ENCODE data around the gene STK39. TPM values are rescaled to one million over a fixed set of nuclear protein-coding genes. Genes with fewer than 3 reads are reported as not detected.
A peak's percentile ranks its signal among the peaks of the same experiment; 100 is the strongest.

STK39 gene
- total RNA-seq, 1 donor from 2014 or later, result 17.7 TPM

DNA sequence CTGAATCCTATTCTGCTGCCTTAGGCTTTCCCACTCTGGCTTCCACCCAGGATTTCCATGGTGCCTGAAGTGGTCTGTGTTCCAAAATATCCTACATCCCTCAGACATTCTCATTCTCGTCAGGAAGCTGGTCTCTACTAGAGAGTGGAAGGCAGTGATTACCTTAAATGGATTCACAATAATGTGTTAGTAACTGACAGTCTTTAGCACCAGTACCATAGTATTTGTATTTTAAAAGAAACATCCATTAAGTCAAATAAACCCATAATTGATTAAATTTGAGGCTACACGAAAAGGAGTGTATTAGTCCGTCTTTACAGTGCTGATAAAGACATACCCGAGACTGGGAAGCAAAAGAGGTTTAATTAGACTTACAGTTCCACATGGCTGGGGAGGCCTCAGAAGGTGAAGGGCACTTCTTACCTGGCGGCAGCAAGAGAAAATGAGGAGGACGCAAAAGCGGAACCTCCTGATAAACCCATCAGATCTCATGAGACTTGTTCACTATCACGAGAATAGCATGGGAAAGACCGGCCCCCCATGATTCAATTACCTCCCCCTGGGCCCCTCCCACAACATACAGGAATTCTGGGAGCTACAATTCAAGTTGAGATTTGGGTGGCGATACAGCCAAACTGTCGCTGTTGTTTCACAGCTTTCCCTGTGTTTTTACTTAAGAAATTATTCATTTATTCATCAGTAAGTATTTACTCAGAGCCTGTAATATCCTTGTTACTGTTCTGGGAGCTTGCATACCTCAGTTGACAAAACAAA lies 306.5 kb downstream of the STK39 start:
- no peak for DNase-seq (ENCODE audit: missing footprints)
- intact Hi-C loops (cut with DNase I), result no loop called here
- no peak for ATAC-seq

DNA sequence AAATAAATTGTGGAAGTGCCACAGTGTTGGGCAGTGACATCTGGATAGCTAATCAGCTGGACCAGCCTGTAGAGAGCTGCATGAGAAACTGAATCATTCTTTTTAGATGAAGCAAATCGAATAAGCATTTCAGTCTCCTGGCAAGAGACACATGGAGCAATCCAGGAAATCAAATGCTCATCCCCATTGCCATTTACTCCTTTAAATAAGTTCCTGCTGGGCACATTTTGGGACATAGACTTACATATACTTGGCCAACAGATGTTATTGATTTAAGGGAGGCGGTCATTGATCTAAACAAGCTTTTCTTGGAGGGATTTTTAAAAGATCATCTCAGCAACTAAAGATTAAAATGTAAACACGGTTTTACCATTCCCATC lies 307.1 kb downstream of the STK39 start:
- intact Hi-C loops (cut with DNase I), result no loop called here
- no peak for DNase-seq (ENCODE audit: missing footprints)
- no peak for ATAC-seq

- intact Hi-C loops (cut with DNase I), result no loop called here
- ATAC-seq, result no peak
- DNase-seq (ENCODE audit: missing footprints), result no peak
Measured at GRCh38 chr2:167939514-167940345, 307.7 kb downstream of the STK39 start.

DNA sequence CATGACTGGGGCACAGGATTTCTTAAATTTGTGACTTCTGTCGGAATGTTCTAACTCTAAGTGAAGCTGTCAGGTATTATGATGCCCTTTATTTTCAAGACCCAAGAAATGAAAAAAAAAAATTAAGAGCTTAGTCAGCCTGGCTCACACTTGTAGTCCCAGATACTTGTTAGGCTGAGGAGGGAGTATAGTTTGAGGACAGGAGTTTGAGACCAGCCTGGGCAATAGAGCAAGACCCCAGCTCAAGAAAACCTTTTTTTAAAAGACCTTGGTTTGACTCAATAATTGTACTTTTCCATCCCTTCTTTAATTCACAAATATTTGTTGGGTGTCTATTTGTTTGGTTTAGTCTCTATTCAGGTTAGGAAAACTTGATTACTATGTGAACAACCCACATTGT lies 310.0 kb downstream of the STK39 start:
- ATAC-seq (no peak), DNase-seq (ENCODE audit: missing footprints) (no peak)
- intact Hi-C loops (cut with DNase I), result no loop called here

DNA sequence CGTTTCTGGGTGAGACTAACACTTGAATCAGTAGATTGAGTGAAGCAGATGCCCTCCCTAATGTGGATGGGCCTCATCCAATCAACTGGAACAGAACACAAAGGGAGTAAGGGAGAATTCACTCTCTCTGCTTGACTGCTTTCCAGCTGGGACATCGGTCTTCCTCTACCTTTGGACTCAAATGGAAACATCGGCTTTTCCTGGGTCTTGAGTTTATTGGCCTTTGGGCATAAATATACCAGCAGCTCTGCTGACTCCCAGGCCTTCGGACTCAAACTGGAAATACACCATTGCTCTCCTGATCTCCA lies 311.6 kb downstream of the STK39 start:
- intact Hi-C loops (cut with DNase I), result no loop called here
- ATAC-seq (no peak), DNase-seq (ENCODE audit: missing footprints) (no peak)

DNA sequence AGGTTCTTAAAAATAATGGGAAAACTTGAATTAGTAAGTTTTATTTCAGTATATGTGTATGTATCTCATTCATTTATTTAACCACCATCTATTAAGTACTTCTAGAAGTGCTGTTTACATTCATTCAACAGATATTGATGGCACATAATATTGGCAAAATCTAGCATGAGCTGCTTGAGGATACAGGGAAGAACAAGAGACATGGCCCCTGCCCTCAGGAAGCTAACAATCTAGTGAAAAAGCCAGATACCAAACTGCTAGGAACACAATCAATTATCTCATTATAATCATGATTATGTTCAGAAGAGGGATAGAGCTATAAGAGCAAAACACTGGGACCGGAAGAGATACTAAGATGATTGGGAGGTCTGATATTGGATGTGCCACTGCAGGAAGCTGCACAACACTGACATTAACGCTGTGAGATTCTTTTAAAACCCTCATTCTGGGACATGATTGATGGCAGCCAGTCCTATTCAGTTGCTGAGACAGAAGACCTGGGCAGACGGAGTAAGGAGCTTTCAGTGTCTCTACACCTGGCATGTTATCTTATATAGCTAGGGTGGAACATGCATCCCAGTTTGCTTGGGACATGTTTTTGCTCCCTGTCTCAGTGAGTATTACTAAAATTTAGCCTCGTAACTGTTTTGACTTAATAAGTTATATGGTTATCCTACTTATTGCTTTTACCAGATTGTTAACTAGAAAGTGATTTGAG lies 314.1 kb downstream of the STK39 start:
- ATAC-seq (no peak), DNase-seq (ENCODE audit: missing footprints) (no peak)
- intact Hi-C loops (cut with DNase I), result no loop called here

GRCh38 chr2:167932123-167932693 lies 315.2 kb downstream of the STK39 start:
- no peak for DNase-seq (ENCODE audit: missing footprints)
- ATAC-seq, result no peak
- intact Hi-C loops (cut with DNase I), result no loop called here

GRCh38 chr2:167929484-167929883 lies 317.9 kb downstream of the STK39 start:
- DNase-seq (ENCODE audit: missing footprints), result no peak
- intact Hi-C loops (cut with DNase I), result no loop called here
- no peak for ATAC-seq

DNA sequence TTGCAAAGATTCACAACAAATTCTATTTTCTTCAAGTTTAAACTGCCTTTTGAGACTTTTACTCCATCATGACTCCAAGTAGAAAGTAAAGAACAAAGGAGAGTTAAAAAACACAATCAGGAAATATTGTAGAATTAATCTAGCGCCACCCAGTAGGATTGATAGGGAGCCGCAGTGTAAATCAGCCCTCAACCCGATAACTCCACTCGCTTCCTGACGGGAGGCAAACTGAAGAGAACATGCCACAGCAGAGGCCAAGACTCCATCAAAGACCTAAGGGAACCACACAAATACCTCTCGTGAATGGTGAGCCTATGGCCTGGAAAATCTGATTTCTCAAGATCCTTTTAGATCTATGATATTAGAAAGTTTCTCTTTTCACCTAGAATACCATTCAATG lies 319.0 kb downstream of the STK39 start:
- intact Hi-C loops (cut with DNase I), result no loop called here
- no peak for DNase-seq (ENCODE audit: missing footprints)

DNA sequence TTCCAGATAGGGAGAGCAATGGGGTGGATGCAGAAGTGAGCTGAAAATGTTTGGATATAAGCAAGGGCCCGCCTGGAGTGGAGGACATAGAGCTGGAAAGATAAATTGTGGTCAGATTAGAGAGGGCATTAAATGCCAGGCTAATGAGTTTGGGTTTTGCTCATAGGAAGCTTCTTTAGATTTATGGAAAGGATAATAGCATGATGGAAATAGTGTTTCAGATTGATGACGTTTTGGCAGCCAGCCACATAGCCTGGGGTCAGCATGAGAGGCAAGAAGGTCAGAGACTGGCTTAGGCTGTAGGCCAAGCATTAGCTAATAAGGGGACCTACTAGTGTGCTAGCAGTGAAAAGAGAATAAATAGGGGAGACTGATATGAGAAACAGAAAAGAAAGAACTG lies 321.6 kb downstream of the STK39 start:
- DNase-seq (ENCODE audit: missing footprints) (peak; percentile 54), ATAC-seq (no peak)
- intact Hi-C loops (cut with DNase I), result no loop called here

More for the DNA sequence above, 319.0 kb downstream of the STK39 start:
- no peak for ATAC-seq

- ATAC-seq (no peak), DNase-seq (ENCODE audit: missing footprints) (no peak)
- intact Hi-C loops (cut with DNase I), result no loop called here
Measured at GRCh38 chr2:167924556-167924955, 322.8 kb downstream of the STK39 start.

GRCh38 chr2:167916756-167917155 lies 330.6 kb downstream of the STK39 start:
- intact Hi-C loops (cut with DNase I), result no loop called here
- DNase-seq (ENCODE audit: missing footprints) (no peak), ATAC-seq (no peak)

GRCh38 chr2:167914969-167915368 lies 332.4 kb downstream of the STK39 start:
- no peak for ATAC-seq
- DNase-seq (ENCODE audit: missing footprints), result no peak
- intact Hi-C loops (cut with DNase I), result no loop called here

DNA sequence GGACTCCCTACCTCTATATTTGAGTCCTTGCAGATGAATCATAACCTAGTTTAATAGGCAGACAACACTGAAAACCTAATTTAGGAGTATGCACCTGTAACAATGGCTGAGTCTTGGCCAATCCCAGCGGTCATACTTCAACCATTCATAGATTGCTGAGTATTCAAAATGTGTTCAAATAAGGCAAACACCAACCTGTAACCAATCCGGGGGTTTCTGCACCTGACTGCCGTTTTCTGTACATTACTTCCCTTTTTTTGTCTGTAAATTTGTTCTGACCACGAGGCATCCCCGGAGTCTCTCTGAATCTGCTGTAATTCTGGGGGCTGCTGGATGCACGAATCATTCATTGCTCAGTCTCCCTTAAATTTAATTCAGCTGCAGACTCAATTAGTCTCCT lies 338.6 kb downstream of the STK39 start:
- intact Hi-C loops (cut with DNase I), result no loop called here
- DNase-seq (ENCODE audit: missing footprints) (no peak), ATAC-seq (no peak)

- DNase-seq (ENCODE audit: missing footprints), result no peak
- ATAC-seq, result no peak
- intact Hi-C loops (cut with DNase I), result no loop called here
Measured at GRCh38 chr2:167905668-167906067, 341.7 kb downstream of the STK39 start.

Other genes with a start within 250 kb of the STK39 start
- 65.7 TPM for gene CERS6, start 208.7 kb upstream of the STK39 start, total RNA-seq